HL-60 (cell line): ENCODE data around the gene GGA3.

ENCODE experiments used
- CTCF ChIP-seq: IDR thresholded peaks from one replicate; pipeline ENCODE4 v1.5.1; 2011; ENCODE audit warnings: low read length, control low read depth, inconsistent platforms; ENCODE audit not compliant: insufficient read depth
- GABPA ChIP-seq: IDR thresholded peaks from 2 replicates; pipeline ENCODE4 v1.6.1; 2012; ENCODE audit warnings: low read depth
- POLR2AphosphoS5 ChIP-seq: IDR thresholded peaks from 2 replicates; pipeline ENCODE4 v1.6.1; 2012; ENCODE audit warnings: low read depth
- REST ChIP-seq: IDR thresholded peaks from 2 replicates; pipeline ENCODE4 v1.6.1; 2012; ENCODE audit warnings: low read depth; ENCODE audit not compliant: insufficient replicate concordance
- SPI1 ChIP-seq: IDR thresholded peaks from 2 replicates; pipeline ENCODE4 v1.6.1; 2012; ENCODE audit warnings: low read depth, mild to moderate bottlenecking, borderline replicate concordance

- no peak for TF ChIP-seq CTCF
- no peak for TF ChIP-seq REST
- TF ChIP-seq POLR2AphosphoS5, result no peak
- no peak for TF ChIP-seq SPI1
- TF ChIP-seq GABPA, result no peak
Observed at GRCh38 chr17:75241502-75241901, 19.9 kb downstream of the GGA3 start.
